HepG2 (cell line): Measurements from ENCODE around the gene DDIAS.

Source experiments
- AHR ChIP-seq: IDR thresholded peaks from 2 replicates; pipeline ENCODE4 v1.6.1; 2018; ENCODE audit warnings: missing genetic modification reagents, missing compliant biosample characterization
- CTCF ChIP-seq: sonication (generic); formaldehyde crosslinking; IDR thresholded peaks from 2 replicates; pipeline ENCODE4 v1.5.0; 2020; ENCODE audit warnings: mild to moderate bottlenecking, missing genetic modification reagents, moderate library complexity
- NFYC ChIP-seq: IDR thresholded peaks from 2 replicates; pipeline ENCODE4 v1.6.1; 2016; ENCODE audit warnings: missing genetic modification reagents, missing compliant biosample characterization
- SP2 ChIP-seq: sonication (generic); formaldehyde crosslinking; IDR thresholded peaks from 2 replicates; pipeline ENCODE4 v1.5.1; 2020; ENCODE audit warnings: mild to moderate bottlenecking, missing genetic modification reagents
- ZNF878 ChIP-seq: sonication (generic); formaldehyde crosslinking; IDR thresholded peaks from 2 replicates; pipeline ENCODE4 v1.8.1; 2023; ENCODE audit warnings: mild to moderate bottlenecking, missing genetic modification reagents, moderate library complexity
- TF ChIP-seq, protein P1 (sequence below): sonication (generic); formaldehyde crosslinking; IDR thresholded peaks from 2 replicates; pipeline ENCODE4 v1.4.0; 2020; ENCODE audit warnings: missing genetic modification reagents
- TF ChIP-seq, protein P2 (sequence below): IDR thresholded peaks from 2 replicates; pipeline ENCODE4 v1.6.1; 2012; ENCODE audit warnings: inconsistent platforms

DNA sequence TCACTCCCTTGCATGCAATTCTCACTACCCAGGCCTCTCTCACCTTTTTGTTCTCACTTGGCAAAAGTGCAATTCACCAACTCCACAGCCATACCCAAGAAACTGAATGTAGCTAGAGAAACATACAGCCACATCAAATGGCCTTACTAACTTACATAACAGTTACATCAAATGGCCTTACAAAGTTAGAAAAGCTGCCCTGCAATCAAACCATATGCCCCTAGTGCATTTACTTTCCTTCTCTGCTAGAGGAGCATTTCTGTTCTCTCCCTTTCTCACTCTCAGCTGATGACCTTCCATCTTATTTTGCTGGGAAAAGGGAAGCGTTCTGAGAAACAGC lies 11.6 kb upstream of the DDIAS start:
- TF ChIP-seq AHR (CRISPR knock-in tag) (no peak), NFYC (no peak), SP2 (CRISPR knock-in tag) (no peak), ZNF878 (CRISPR knock-in tag) (no peak), CTCF (CRISPR knock-in tag) (no peak)
- TF ChIP-seq, protein P1, sequence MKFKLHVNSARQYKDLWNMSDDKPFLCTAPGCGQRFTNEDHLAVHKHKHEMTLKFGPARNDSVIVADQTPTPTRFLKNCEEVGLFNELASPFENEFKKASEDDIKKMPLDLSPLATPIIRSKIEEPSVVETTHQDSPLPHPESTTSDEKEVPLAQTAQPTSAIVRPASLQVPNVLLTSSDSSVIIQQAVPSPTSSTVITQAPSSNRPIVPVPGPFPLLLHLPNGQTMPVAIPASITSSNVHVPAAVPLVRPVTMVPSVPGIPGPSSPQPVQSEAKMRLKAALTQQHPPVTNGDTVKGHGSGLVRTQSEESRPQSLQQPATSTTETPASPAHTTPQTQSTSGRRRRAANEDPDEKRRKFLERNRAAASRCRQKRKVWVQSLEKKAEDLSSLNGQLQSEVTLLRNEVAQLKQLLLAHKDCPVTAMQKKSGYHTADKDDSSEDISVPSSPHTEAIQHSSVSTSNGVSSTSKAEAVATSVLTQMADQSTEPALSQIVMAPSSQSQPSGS (CRISPR knock-in tag) = no peak
- TF ChIP-seq, protein P2, sequence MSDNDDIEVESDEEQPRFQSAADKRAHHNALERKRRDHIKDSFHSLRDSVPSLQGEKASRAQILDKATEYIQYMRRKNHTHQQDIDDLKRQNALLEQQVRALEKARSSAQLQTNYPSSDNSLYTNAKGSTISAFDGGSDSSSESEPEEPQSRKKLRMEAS = no peak
